ENCODE data around the gene CCDC200. TPM values are rescaled to one million over a fixed set of nuclear protein-coding genes. Genes with fewer than 3 reads are reported as not detected.
"Not testable (repeated sequence)": the region's sequence is repeated elsewhere in the genome, so short reads cannot be mapped to it uniquely, and the experiment has no call there.

The CCDC200 gene
- total and polyA plus RNA-seq, 2 experiments from 2014 or later, result 2.8 TPM; not detected in 1

- H3K9me3 ChIP-seq (ENCODE audit: low read depth); H3K4me1 ChIP-seq (ENCODE audit: insufficient read depth); H3K79me2 ChIP-seq; H3K4me2 ChIP-seq; DNase-seq (ENCODE audit: low spot score); H4K20me1 ChIP-seq (ENCODE audit: insufficient read depth, poor library complexity, severe bottlenecking); H3K9me2 ChIP-seq (replicated peaks; ENCODE audit: insufficient read depth); H3K27ac ChIP-seq; H3K36me3 ChIP-seq (replicated peaks; ENCODE audit: insufficient read depth, low read depth); H2AFZ ChIP-seq; H3K27me3 ChIP-seq; H3K4me3 ChIP-seq: not testable (repeated sequence)
- no CpG with 5 or more reads among the region's 15 CpGs for WGBS (ENCODE audit: low lambda C conversion rate, missing lambda C conversion rate)
Observed at GRCh38 chr17:43233263-43233662, 4.8 kb upstream of the CCDC200 start.

GRCh38 chr17:43232021-43232699 is 3.7 kb upstream of the CCDC200 start:
- not testable (repeated sequence) for H3K27ac ChIP-seq; H3K4me1 ChIP-seq (ENCODE audit: insufficient read depth); H3K4me2 ChIP-seq; H2AFZ ChIP-seq; H3K27me3 ChIP-seq; H4K20me1 ChIP-seq (ENCODE audit: insufficient read depth, poor library complexity, severe bottlenecking); H3K4me3 ChIP-seq; H3K79me2 ChIP-seq; H3K36me3 ChIP-seq (replicated peaks; ENCODE audit: insufficient read depth, low read depth); H3K9me2 ChIP-seq (replicated peaks; ENCODE audit: insufficient read depth); H3K9me3 ChIP-seq (ENCODE audit: low read depth)
- WGBS (ENCODE audit: low lambda C conversion rate, missing lambda C conversion rate), result 94% methylated on average over 20 of the region's 24 CpGs
- peak; percentile 5 for DNase-seq (ENCODE audit: low spot score)

- not testable (repeated sequence) for H3K27me3 ChIP-seq; H3K4me3 ChIP-seq; H3K9me2 ChIP-seq (replicated peaks; ENCODE audit: insufficient read depth); H3K79me2 ChIP-seq; H3K9me3 ChIP-seq (ENCODE audit: low read depth); H2AFZ ChIP-seq; H3K4me2 ChIP-seq; H4K20me1 ChIP-seq (ENCODE audit: insufficient read depth, poor library complexity, severe bottlenecking); H3K4me1 ChIP-seq (ENCODE audit: insufficient read depth); H3K36me3 ChIP-seq (replicated peaks; ENCODE audit: insufficient read depth, low read depth); H3K27ac ChIP-seq
- DNase-seq (ENCODE audit: low spot score), result peak; percentile 0
- WGBS (ENCODE audit: low lambda C conversion rate, missing lambda C conversion rate), result 90% methylated on average over 24 of the region's 40 CpGs
Observed at GRCh38 chr17:43231205-43232020, 3.0 kb upstream of the CCDC200 start.

GRCh38 chr17:43226393-43226792 is 2.0 kb downstream of the CCDC200 start:
- Histone ChIP-seq H3K4me3 (no peak overlapping the region), H3K4me2 (no peak overlapping the region), H3K27me3 (no peaks in the 10 kb centered on the region), H3K9me2 (replicated peaks; ENCODE audit: insufficient read depth) (no peaks in the 10 kb centered on the region), H3K36me3 (replicated peaks; ENCODE audit: insufficient read depth, low read depth) (no peaks in the 10 kb centered on the region), H3K4me1 (ENCODE audit: insufficient read depth) (no peaks in the 10 kb centered on the region), H3K27ac (no peak overlapping the region), H3K9me3 (ENCODE audit: low read depth) (no peaks in the 10 kb centered on the region), H2AFZ (no peak overlapping the region), H3K79me2 (no peaks in the 10 kb centered on the region), H4K20me1 (ENCODE audit: insufficient read depth, poor library complexity, severe bottlenecking) (no peaks in the 10 kb centered on the region)
- TF ChIP-seq EZH2phosphoT487 (IDR thresholded peaks at IDR 0.05; ENCODE audit: low read depth, severe bottlenecking, unreplicated experiment) (no peak), EZH2 (IDR thresholded peaks at IDR 0.05; ENCODE audit: borderline replicate concordance) (no peak), CTCF (IDR thresholded peaks at IDR 0.05; ENCODE audit: poor library complexity) (no peak)
- WGBS (ENCODE audit: low lambda C conversion rate, missing lambda C conversion rate), result 90% methylated on average over 7 of the region's 7 CpGs
- peak; percentile 1 for DNase-seq (ENCODE audit: low spot score)

GRCh38 chr17:43224146-43224705 is 4.2 kb downstream of the CCDC200 start:
- Histone ChIP-seq H3K27me3 (no peaks in the 10 kb centered on the region), H4K20me1 (ENCODE audit: insufficient read depth, poor library complexity, severe bottlenecking) (no peaks in the 10 kb centered on the region), H3K36me3 (replicated peaks; ENCODE audit: insufficient read depth, low read depth) (no peaks in the 10 kb centered on the region), H3K4me1 (ENCODE audit: insufficient read depth) (no peaks in the 10 kb centered on the region), H3K79me2 (no peaks in the 10 kb centered on the region), H3K27ac (no peak overlapping the region), H3K9me3 (ENCODE audit: low read depth) (no peaks in the 10 kb centered on the region), H3K4me2 (no peak overlapping the region), H2AFZ (no peak overlapping the region), H3K4me3 (no peak overlapping the region), H3K9me2 (replicated peaks; ENCODE audit: insufficient read depth) (no peaks in the 10 kb centered on the region)
- TF ChIP-seq CTCF (IDR thresholded peaks at IDR 0.05; ENCODE audit: poor library complexity) (no peak), EZH2 (IDR thresholded peaks at IDR 0.05; ENCODE audit: borderline replicate concordance) (no peak), EZH2phosphoT487 (IDR thresholded peaks at IDR 0.05; ENCODE audit: low read depth, severe bottlenecking, unreplicated experiment) (no peak)
- WGBS (ENCODE audit: low lambda C conversion rate, missing lambda C conversion rate), result 95% methylated on average over 7 of the region's 7 CpGs
- no peak for DNase-seq (ENCODE audit: low spot score)

Measured in hepatocyte (in vitro differentiated cells).